HepG2 (cell line): ENCODE results near the gene RAB43.

Experiments used
- MXI1 ChIP-seq: IDR thresholded peaks from 3 replicates; pipeline ENCODE4 v1.6.1; 2012; ENCODE audit warnings: low read depth, low read length, inconsistent platforms, borderline replicate concordance
- RBAK ChIP-seq: sonication (generic); formaldehyde crosslinking; IDR thresholded peaks from 2 replicates; pipeline ENCODE4 v1.5.1; 2020; ENCODE audit warnings: mild to moderate bottlenecking, missing genetic modification reagents
- SKIL ChIP-seq: sonication (generic); formaldehyde crosslinking; IDR thresholded peaks from 2 replicates; pipeline ENCODE4 v1.8.0; 2022; ENCODE audit warnings: missing genetic modification reagents, mild to moderate bottlenecking, moderate library complexity, borderline replicate concordance
- ZBTB49 ChIP-seq: sonication (generic); formaldehyde crosslinking; IDR thresholded peaks from 2 replicates; pipeline ENCODE4 v1.4.0; 2020; ENCODE audit warnings: missing genetic modification reagents, borderline replicate concordance
- ZNF737 ChIP-seq: sonication (generic); formaldehyde crosslinking; IDR thresholded peaks from 2 replicates; pipeline ENCODE4 v1.5.0; 2020; ENCODE audit warnings: missing genetic modification reagents, mild to moderate bottlenecking, borderline replicate concordance
- ZNF75D ChIP-seq: sonication (generic); formaldehyde crosslinking; IDR thresholded peaks from 2 replicates; pipeline ENCODE4 v1.8.1; 2023; ENCODE audit warnings: missing genetic modification reagents, mild to moderate bottlenecking, borderline replicate concordance
- ZNF776 ChIP-seq: sonication (generic); formaldehyde crosslinking; IDR thresholded peaks from 2 replicates; pipeline ENCODE4 v1.4.0; 2020; ENCODE audit warnings: mild to moderate bottlenecking, missing genetic modification reagents
- ZSCAN5A ChIP-seq: sonication (generic); formaldehyde crosslinking; IDR thresholded peaks from 2 replicates; pipeline ENCODE4 v1.8.0; 2022; ENCODE audit warnings: mild to moderate bottlenecking, missing genetic modification reagents, borderline replicate concordance

GRCh38 chr3:129045675-129046036 lies 75.9 kb downstream of the RAB43 start:
- TF ChIP-seq ZNF75D (no peak), ZBTB49 (no peak), RBAK (no peak), ZSCAN5A (no peak), ZNF776 (CRISPR knock-in tag) (no peak), SKIL (no peak), MXI1 (no peak), ZNF737 (CRISPR knock-in tag) (no peak)
